ENCODE data around the gene SYNPR.

SYNPR gene

DNA sequence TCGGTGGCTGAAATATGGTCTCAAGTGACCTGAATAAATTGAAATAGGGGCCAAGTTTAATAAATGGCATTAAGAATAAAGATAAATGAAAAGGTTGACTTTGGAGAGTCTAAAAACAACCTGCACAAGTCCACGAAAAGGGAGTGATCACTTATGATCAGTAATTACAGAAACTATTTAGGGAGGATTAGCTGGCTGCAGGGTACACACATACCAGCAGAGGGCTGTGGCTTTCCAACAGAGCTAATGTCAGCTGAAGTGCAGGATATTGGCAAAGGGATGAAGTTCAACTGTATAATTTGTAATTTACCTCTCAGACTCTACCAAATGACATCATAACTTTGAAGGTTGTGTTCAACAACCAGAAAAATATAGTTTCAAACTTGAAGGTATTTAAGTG is 86.8 kb downstream of the SYNPR start:
- no peaks in the 10 kb centered on the region for H3F3A ChIP-seq (ENCODE audit: control insufficient read depth, insufficient read depth)
- no peaks in the 10 kb centered on the region for H3K36me3 ChIP-seq (ENCODE audit: control insufficient read depth, low read length)
- no peak overlapping the region for H3K27ac ChIP-seq (ENCODE audit: low read depth, low read length)
- H3K4me1 ChIP-seq (ENCODE audit: control insufficient read depth, low read length): no peaks in the 10 kb centered on the region
- H3K79me2 ChIP-seq (ENCODE audit: control insufficient read depth, low read length): no peaks in the 10 kb centered on the region
- no peaks in the 10 kb centered on the region for H4K20me1 ChIP-seq (ENCODE audit: control insufficient read depth, insufficient read depth, low read depth, low read length)
- H3K4me2 ChIP-seq (ENCODE audit: low read length): no peak overlapping the region
- peaks cover 11% of the 10 kb centered on the region for H3K27me3 ChIP-seq (ENCODE audit: control insufficient read depth, low read length)
- no peak overlapping the region for H3K4me3 ChIP-seq (ENCODE audit: low read length)
- TF ChIP-seq EZH2phosphoT487 (IDR thresholded peaks at IDR 0.05; ENCODE audit: borderline replicate concordance, low read length): no peak
- TF ChIP-seq, protein P1, sequence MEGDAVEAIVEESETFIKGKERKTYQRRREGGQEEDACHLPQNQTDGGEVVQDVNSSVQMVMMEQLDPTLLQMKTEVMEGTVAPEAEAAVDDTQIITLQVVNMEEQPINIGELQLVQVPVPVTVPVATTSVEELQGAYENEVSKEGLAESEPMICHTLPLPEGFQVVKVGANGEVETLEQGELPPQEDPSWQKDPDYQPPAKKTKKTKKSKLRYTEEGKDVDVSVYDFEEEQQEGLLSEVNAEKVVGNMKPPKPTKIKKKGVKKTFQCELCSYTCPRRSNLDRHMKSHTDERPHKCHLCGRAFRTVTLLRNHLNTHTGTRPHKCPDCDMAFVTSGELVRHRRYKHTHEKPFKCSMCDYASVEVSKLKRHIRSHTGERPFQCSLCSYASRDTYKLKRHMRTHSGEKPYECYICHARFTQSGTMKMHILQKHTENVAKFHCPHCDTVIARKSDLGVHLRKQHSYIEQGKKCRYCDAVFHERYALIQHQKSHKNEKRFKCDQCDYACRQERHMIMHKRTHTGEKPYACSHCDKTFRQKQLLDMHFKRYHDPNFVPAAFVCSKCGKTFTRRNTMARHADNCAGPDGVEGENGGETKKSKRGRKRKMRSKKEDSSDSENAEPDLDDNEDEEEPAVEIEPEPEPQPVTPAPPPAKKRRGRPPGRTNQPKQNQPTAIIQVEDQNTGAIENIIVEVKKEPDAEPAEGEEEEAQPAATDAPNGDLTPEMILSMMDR (IDR thresholded peaks at IDR 0.05; ENCODE audit: low read depth, low read length, poor library complexity, severe bottlenecking): no peak
- H3K9me2 ChIP-seq (replicated peaks; ENCODE audit: control insufficient read depth, low read length): no peaks in the 10 kb centered on the region
- H3K9me3 ChIP-seq (ENCODE audit: control insufficient read depth, insufficient read depth, low read length): no peaks in the 10 kb centered on the region

DNA sequence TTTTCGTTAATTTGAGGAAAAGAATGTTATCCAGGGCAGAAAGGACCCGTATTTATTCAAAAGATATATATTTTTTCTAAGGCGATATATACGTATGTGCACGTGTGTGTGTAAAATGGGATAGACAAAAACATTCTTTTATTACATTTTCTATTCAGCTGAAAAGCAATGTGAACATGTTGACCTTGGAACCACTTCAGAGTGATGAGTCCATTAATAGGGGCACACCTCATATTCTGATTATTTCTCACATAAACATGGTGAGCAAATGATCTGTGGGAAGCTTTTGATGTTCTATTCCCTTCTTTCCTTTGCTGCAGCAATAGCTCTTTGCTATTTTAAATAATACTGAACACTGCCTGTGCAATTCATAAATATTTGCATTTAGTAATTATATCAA is 87.6 kb downstream of the SYNPR start:
- H4K20me1 ChIP-seq (ENCODE audit: control insufficient read depth, insufficient read depth, low read depth, low read length): no peaks in the 10 kb centered on the region
- H3K9me2 ChIP-seq (replicated peaks; ENCODE audit: control insufficient read depth, low read length): no peaks in the 10 kb centered on the region

DNA sequence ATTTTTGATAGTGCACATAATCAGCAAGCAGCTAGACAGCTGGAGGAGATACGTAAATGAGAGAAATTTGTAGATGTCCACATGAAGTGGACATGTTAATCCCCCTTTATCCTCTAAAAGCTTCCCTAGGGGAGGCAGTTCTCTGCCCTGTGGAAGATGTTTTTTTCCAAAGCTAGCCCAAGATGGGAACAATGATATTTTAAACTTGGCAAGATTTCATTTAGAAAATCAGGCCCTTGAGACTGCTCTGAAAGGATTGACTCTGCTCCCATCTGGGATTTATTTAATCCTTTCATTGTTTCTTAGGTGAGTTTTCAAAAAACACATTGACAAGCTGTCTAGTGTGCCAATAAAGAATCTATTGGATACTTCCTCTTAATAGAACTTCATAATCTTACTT is 92.0 kb downstream of the SYNPR start:
- Histone ChIP-seq H3K9me3 (ENCODE audit: control insufficient read depth, insufficient read depth, low read length) (no peaks in the 10 kb centered on the region), H3K27me3 (ENCODE audit: control insufficient read depth, low read length) (peaks cover 12% of the 10 kb centered on the region), H3K9me2 (replicated peaks; ENCODE audit: control insufficient read depth, low read length) (no peaks in the 10 kb centered on the region), H3K27ac (ENCODE audit: low read depth, low read length) (no peak overlapping the region), H3K4me3 (ENCODE audit: low read length) (no peak overlapping the region), H3F3A (ENCODE audit: control insufficient read depth, insufficient read depth) (no peaks in the 10 kb centered on the region), H3K79me2 (ENCODE audit: control insufficient read depth, low read length) (no peaks in the 10 kb centered on the region), H3K4me2 (ENCODE audit: low read length) (no peak overlapping the region), H3K36me3 (ENCODE audit: control insufficient read depth, low read length) (no peaks in the 10 kb centered on the region), H3K4me1 (ENCODE audit: control insufficient read depth, low read length) (no peaks in the 10 kb centered on the region), H4K20me1 (ENCODE audit: control insufficient read depth, insufficient read depth, low read depth, low read length) (no peaks in the 10 kb centered on the region)
- TF ChIP-seq EZH2phosphoT487 (IDR thresholded peaks at IDR 0.05; ENCODE audit: borderline replicate concordance, low read length): no peak
- TF ChIP-seq, protein P1 (IDR thresholded peaks at IDR 0.05; ENCODE audit: low read depth, low read length, poor library complexity, severe bottlenecking): no peak

More for the DNA sequence above, 87.6 kb downstream of the SYNPR start:
- H3K9me3 ChIP-seq (ENCODE audit: control insufficient read depth, insufficient read depth, low read length): no peaks in the 10 kb centered on the region
- H3K4me3 ChIP-seq (ENCODE audit: low read length): no peak overlapping the region
- peaks cover 12% of the 10 kb centered on the region for H3K27me3 ChIP-seq (ENCODE audit: control insufficient read depth, low read length)
- no peak overlapping the region for H3K27ac ChIP-seq (ENCODE audit: low read depth, low read length)
- no peaks in the 10 kb centered on the region for H3F3A ChIP-seq (ENCODE audit: control insufficient read depth, insufficient read depth)
- H3K4me1 ChIP-seq (ENCODE audit: control insufficient read depth, low read length): no peaks in the 10 kb centered on the region
- no peak for TF ChIP-seq EZH2phosphoT487 (IDR thresholded peaks at IDR 0.05; ENCODE audit: borderline replicate concordance, low read length)
- TF ChIP-seq, protein P1 (IDR thresholded peaks at IDR 0.05; ENCODE audit: low read depth, low read length, poor library complexity, severe bottlenecking): no peak
- H3K4me2 ChIP-seq (ENCODE audit: low read length): no peak overlapping the region
- H3K79me2 ChIP-seq (ENCODE audit: control insufficient read depth, low read length): no peaks in the 10 kb centered on the region
- no peaks in the 10 kb centered on the region for H3K36me3 ChIP-seq (ENCODE audit: control insufficient read depth, low read length)

DNA sequence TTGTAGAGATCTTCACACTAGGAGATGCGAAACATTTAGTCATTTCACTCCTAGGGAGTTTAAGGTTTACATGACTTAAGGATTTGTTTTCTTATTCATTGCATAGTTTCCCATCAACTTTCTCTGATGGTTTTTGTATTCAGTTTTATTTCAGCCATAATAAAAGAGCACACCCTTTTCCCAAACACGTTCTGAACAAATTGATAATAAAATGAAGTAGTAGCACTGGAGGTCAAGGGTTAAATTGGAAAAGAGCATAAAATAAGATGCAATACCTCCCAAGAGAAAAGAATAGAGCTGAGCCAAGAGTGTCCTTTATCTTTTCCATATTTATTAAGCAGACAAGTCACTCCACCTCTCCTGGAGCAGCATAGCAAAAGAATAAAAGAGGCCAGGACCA is 104.9 kb downstream of the SYNPR start:
- Histone ChIP-seq H4K20me1 (ENCODE audit: control insufficient read depth, insufficient read depth, low read depth, low read length) (no peaks in the 10 kb centered on the region), H3K36me3 (ENCODE audit: control insufficient read depth, low read length) (no peaks in the 10 kb centered on the region)

More for the DNA sequence above, 104.9 kb downstream of the SYNPR start:
- H3K27ac ChIP-seq (ENCODE audit: low read depth, low read length): no peak overlapping the region
- no peaks in the 10 kb centered on the region for H3K4me1 ChIP-seq (ENCODE audit: control insufficient read depth, low read length)
- no peaks in the 10 kb centered on the region for H3K9me2 ChIP-seq (replicated peaks; ENCODE audit: control insufficient read depth, low read length)
- no peak overlapping the region for H3K4me3 ChIP-seq (ENCODE audit: low read length)
- no peaks in the 10 kb centered on the region for H3K27me3 ChIP-seq (ENCODE audit: control insufficient read depth, low read length)
- no peaks in the 10 kb centered on the region for H3K79me2 ChIP-seq (ENCODE audit: control insufficient read depth, low read length)
- no peaks in the 10 kb centered on the region for H3K9me3 ChIP-seq (ENCODE audit: control insufficient read depth, insufficient read depth, low read length)
- TF ChIP-seq EZH2phosphoT487 (IDR thresholded peaks at IDR 0.05; ENCODE audit: borderline replicate concordance, low read length): no peak
- TF ChIP-seq, protein P1 (IDR thresholded peaks at IDR 0.05; ENCODE audit: low read depth, low read length, poor library complexity, severe bottlenecking): no peak
- H3K4me2 ChIP-seq (ENCODE audit: low read length): no peak overlapping the region
- no peaks in the 10 kb centered on the region for H3F3A ChIP-seq (ENCODE audit: control insufficient read depth, insufficient read depth)
